ENCODE data around the gene SAFB2. TPM values are rescaled to one million over a fixed set of nuclear protein-coding genes. Genes with fewer than 3 reads are reported as not detected.
A peak's percentile ranks its signal among the peaks of the same experiment; 100 is the strongest.

The SAFB2 gene
- total and polyA plus RNA-seq, 2 of the 13 experiments (the other 11 are each of a cell fraction or from before 2014, with no cell fraction given): 11.2 to 31.5 TPM

GRCh38 chr19:5567360-5567969 is 55.1 kb downstream of the SAFB2 start, which contains the start of gene TINCR:
TINCR (minus strand) TSS chr19:5567953.
- no peak for DNase-seq (ENCODE audit: low spot score)
- Histone ChIP-seq H3K4me2 (ENCODE audit: low read depth, low read length) (peak within 1 kb of the TSS; percentile 67), H3K4me1 (ENCODE audit: insufficient read depth, low read length) (peaks cover 1% of the 10 kb centered on the region; the same call in 1 of the 2 replicates), H3K27ac (ENCODE audit: extremely low read length, insufficient read depth, low read length) (no peak within 1 kb of the TSS), H4K20me1 (ENCODE audit: insufficient read depth, low read length) (no peaks in the 10 kb centered on the region), H2AFZ (ENCODE audit: low read length) (no peak within 1 kb of the TSS), H3K27me3 (ENCODE audit: control insufficient read depth in 1 of 2, insufficient read depth in 2 of 2, low read length in 2 of 2) (peaks cover 4 to 21% of the 10 kb centered on the region in 2 experiments; a peak in 3 of 5 replicates), H3K79me2 (ENCODE audit: insufficient read depth, low read length) (no peaks in the 10 kb centered on the region), H3K4me3 (replicated peaks in 1 of 3; ENCODE audit: insufficient read depth in 1 of 3, low read depth in 2 of 3, low read length in 3 of 3) (peak within 1 kb of the TSS in 2 of 3 experiments; percentile 26 to 48; a peak in 2 of 6 replicates), H3K36me3 (replicated peaks in 1 of 2; ENCODE audit: control insufficient read depth in 1 of 2, insufficient read depth in 2 of 2, low read length in 2 of 2) (no peaks in the 10 kb centered on the region), H3K9me3 (ENCODE audit: low read length) (no peaks in the 10 kb centered on the region), H3K9ac (ENCODE audit: insufficient read depth, low read depth, low read length) (no peak within 1 kb of the TSS)
- POLR2A ChIA-PET: no interaction called here
- WGBS (ENCODE audit: low lambda C conversion rate): 22% methylated on average over 9 of the region's 63 CpGs
- in situ Hi-C loops (cut with HindIII; ENCODE audit: extremely low pct_ligation_motif_present, low pct_unique_long_range_greater_than_20kb): no loop called here
- no peak for FAIRE-seq
- intact Hi-C loops (cut with micrococcal nuclease; ENCODE audit: unreplicated experiment): no loop called here
- CTCF ChIA-PET (ENCODE audit: low intra/inter-chr PET ratio, low total read pairs): no interaction called here
- peak; percentile 51 for ATAC-seq
- BruUV-seq (replicated peaks): no TSS peak
- no peak for TF ChIP-seq MTF1 (CRISPR knock-in tag; IDR thresholded peaks at IDR 0.05)
- TF ChIP-seq KLF13 (CRISPR knock-in tag; IDR thresholded peaks at IDR 0.05): no peak
- no peak for TF ChIP-seq ZNF256 (CRISPR knock-in tag; conservative IDR thresholded peaks at IDR 0.05)
- TF ChIP-seq THAP8 (CRISPR knock-in tag; IDR thresholded peaks at IDR 0.05; ENCODE audit: borderline replicate concordance): no peak
- TF ChIP-seq HES4 (CRISPR knock-in tag; IDR thresholded peaks at IDR 0.05; ENCODE audit: borderline replicate concordance): no peak
- TF ChIP-seq ZNF777 (CRISPR knock-in tag; IDR thresholded peaks at IDR 0.05): peak; percentile 54; the same call in 1 of the 2 replicates
- TF ChIP-seq TOPORS (CRISPR knock-in tag; IDR thresholded peaks at IDR 0.05): no peak
- no peak for TF ChIP-seq TFE3 (CRISPR knock-in tag; IDR thresholded peaks at IDR 0.05)
- no peak for TF ChIP-seq HOXA9 (CRISPR knock-in tag; IDR thresholded peaks at IDR 0.05; ENCODE audit: borderline replicate concordance)
- no peak for TF ChIP-seq SRF (IDR thresholded peaks at IDR 0.05; ENCODE audit: low read depth, low read length)
- no peak for TF ChIP-seq GABPA (IDR thresholded peaks at IDR 0.05; ENCODE audit: low read depth, low read length)
- no peak for TF ChIP-seq GABPA (CRISPR knock-in tag; IDR thresholded peaks at IDR 0.05; ENCODE audit: low read depth)
- TF ChIP-seq MAZ (IDR thresholded peaks at IDR 0.05; ENCODE audit: borderline replicate concordance, low read depth, low read length): no peak
- 0 out of 2 replicates have a peak, but pooled peaks have one; percentile 23 for TF ChIP-seq MAZ (CRISPR knock-in tag; IDR thresholded peaks at IDR 0.05; ENCODE audit: low read depth)
- peak; percentile 46; the same call in 1 of the 2 replicates for TF ChIP-seq ZBTB7A (CRISPR knock-in tag; IDR thresholded peaks at IDR 0.05)
- no peak for TF ChIP-seq MEIS1 (CRISPR knock-in tag; IDR thresholded peaks at IDR 0.05; ENCODE audit: borderline replicate concordance)
- TF ChIP-seq RFXAP (CRISPR knock-in tag; IDR thresholded peaks at IDR 0.05; ENCODE audit: borderline replicate concordance): no peak
- TF ChIP-seq ESRRA (CRISPR knock-in tag; IDR thresholded peaks at IDR 0.05; ENCODE audit: low read depth): no peak
- TF ChIP-seq SCMH1 (CRISPR knock-in tag; IDR thresholded peaks at IDR 0.05; ENCODE audit: borderline replicate concordance): no peak
- TF ChIP-seq SATB2 (CRISPR knock-in tag; IDR thresholded peaks at IDR 0.05): no peak
- 0 out of 2 replicates have a peak, but pooled peaks have one; percentile 19 for TF ChIP-seq ZBTB38 (CRISPR knock-in tag; IDR thresholded peaks at IDR 0.05)
- TF ChIP-seq GATAD1 (CRISPR knock-in tag; IDR thresholded peaks at IDR 0.05): no peak
- TF ChIP-seq DDIT3 (CRISPR knock-in tag; IDR thresholded peaks at IDR 0.05): no peak
